ENCODE data around the gene ZAP70. TPM values are rescaled to one million over a fixed set of nuclear protein-coding genes. Genes with fewer than 3 reads are reported as not detected.

ZAP70 gene
- not detected in 5 replicates for total RNA-seq (2022; extraction: Qiagen RNA extraction; ENCODE audit: low read depth)

DNA sequence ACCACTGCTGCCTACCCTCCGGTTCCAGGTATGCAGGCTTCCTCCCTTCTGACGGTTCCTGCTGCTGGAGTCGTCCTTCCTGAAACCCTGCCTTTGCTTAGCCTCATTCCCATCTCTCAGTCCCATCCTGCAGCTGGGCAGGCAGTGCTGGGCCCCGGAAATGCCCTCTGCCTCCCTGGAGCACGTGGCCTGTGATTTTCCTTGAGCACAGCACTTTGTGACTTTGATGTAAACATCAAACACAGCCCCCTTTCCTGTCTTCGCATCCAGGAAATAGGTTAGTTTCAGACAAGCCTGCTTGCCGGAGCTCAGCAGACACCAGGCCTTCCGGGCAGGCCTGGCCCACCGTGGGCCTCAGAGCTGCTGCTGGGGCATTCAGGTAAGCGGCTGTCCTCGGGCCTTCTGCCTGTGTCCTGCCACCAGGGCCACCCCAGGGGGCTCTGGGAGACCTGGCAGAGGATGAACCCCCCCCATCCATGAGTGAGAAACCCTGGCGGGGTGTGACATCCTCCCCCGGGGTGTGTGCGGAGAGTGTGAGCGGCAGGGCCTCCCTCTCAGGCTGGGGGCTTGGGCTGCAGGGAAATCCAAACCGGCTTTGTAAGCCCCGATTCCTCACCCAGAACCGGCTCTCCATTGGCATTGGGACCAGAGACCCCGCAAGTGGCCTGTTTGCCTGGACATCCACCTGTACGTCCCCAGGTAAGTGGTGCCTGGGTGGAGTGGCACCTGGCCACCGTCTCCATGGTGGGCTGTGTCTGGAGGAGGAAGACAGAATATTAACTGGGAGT lies at the start of gene ZAP70:
TSS of gene ZAP70 (plus strand) at position 281 of the 788 bp plus-strand sequence. CDS start 10,461 bp downstream, outside the sequence.

DNA sequence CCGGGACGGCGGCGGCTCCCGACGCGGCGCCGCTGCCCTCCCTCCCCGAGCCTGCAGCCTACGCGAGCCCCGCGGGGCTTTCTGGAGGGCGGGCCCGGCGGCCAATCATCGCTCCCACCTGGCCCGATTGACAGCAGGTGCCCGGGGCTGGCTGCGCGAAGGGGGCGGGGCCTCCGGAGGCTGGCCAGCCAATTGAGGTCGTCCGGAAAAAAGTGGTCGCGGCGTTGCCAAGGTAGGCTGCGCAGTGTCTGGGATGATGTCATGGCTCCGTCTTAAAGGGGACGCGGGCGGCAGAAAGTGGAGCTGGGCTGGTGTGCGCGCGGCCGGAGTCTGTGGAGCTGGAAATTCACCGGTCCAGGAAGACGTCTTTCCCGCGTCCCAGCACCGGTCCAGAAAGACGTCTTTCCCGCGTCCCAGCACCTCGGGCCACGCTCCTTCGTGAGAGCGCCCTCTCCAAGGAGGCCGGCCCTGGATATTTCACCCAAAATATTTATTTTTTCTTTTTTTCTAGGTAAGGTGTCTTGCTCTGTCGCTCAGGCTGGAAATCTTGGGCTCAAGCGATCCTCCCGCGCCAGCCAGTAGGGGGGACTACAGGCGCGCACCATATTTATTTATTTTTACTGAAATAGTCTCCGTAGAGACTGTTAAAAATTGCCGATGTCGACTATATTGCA lies 49.3 kb upstream of the ZAP70 start, which contains the start of gene ACTR1B:
TSS of gene ACTR1B (minus strand) at position 83 of the 674 bp plus-strand sequence. CDS start 154 bp downstream, outside the sequence.

DNA sequence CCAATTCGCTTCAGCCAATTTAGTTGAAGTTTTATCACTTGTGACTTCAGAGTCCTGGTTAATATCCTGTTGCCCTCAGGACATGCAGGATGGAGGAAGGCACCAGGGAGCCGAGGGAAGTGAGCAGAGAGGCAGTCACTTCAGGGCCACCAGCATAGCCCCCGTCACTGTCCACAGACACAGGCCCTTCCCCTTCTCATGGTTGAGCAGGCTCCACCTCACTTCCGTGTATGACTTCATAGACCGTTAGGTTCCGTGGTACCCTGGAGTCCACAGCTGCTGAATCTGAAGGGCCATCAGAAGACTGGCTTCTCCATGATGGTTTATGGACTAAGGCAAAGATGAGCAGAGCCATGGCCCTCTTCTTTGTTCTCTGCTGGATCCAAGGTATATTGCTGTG lies 43.9 kb upstream of the ZAP70 start, which contains the start of gene C2orf92:
TSS of gene C2orf92 (plus strand) at position 266 of the 400 bp plus-strand sequence. CDS start at position 342, 76 bp downstream.

Other genes with a start within 250 kb of the ZAP70 start
- gene ANKRD36B, start 123.7 kb upstream of the ZAP70 start, total RNA-seq (2022; extraction: Qiagen RNA extraction; ENCODE audit: low read depth): 4.3 to 6.7 TPM (median 5.5 TPM) in 5 replicates
- 236 to 332 TPM (median 305 TPM) in 5 replicates for gene COX5B, start 67.5 kb upstream of the ZAP70 start, total RNA-seq (2022; extraction: Qiagen RNA extraction; ENCODE audit: low read depth)
- 28.4 to 46.8 TPM (median 41.4 TPM) in 5 replicates for gene ACTR1B, start 49.5 kb upstream of the ZAP70 start, total RNA-seq (2022; extraction: Qiagen RNA extraction; ENCODE audit: low read depth)
- gene C2orf92, start 43.9 kb upstream of the ZAP70 start, total RNA-seq (2022; extraction: Qiagen RNA extraction; ENCODE audit: low read depth): 0.54 to 1.1 TPM (median 0.66 TPM) in 5 replicates